ENCODE data around the gene PARVB.

The PARVB gene

GRCh38 chr22:44162960-44163359 lies 138.9 kb downstream of the PARVB start:
- Histone ChIP-seq H3K36me3 (ENCODE audit: insufficient read depth, low read length) (peaks cover 13% of the 10 kb centered on the region; the same call in 1 of the 2 replicates), H3K9me2 (ENCODE audit: low read depth, low read length) (no peaks in the 10 kb centered on the region), H3K27me3 (ENCODE audit: insufficient read depth, low read length) (no peaks in the 10 kb centered on the region), H2AFZ (ENCODE audit: low read length) (no peak overlapping the region), H3K9me3 (ENCODE audit: low read length) (no peaks in the 10 kb centered on the region), H3K4me1 (ENCODE audit: insufficient read depth, low read length, severe bottlenecking) (no peaks in the 10 kb centered on the region), H3K27ac (ENCODE audit: low read depth, low read length, poor library complexity, severe bottlenecking) (no peak overlapping the region), H3K4me3 (ENCODE audit: low read depth, low read length, poor library complexity, severe bottlenecking) (no peak overlapping the region), H4K20me1 (ENCODE audit: insufficient read depth, low read length) (no peaks in the 10 kb centered on the region), H3K9ac (ENCODE audit: low read length) (no peak overlapping the region), H3K4me2 (ENCODE audit: low read length) (no peak overlapping the region), H3K79me2 (ENCODE audit: insufficient read depth, low read length) (no peaks in the 10 kb centered on the region), H3F3A (ENCODE audit: insufficient read depth, low read length) (no peaks in the 10 kb centered on the region)
- no peak for TF ChIP-seq EZH2 (IDR thresholded peaks at IDR 0.05; ENCODE audit: borderline replicate concordance, low read length)
- TF ChIP-seq CTCF (IDR thresholded peaks at IDR 0.05; ENCODE audit: low read length): no peak

GRCh38 chr22:44163536-44163935 lies 139.4 kb downstream of the PARVB start:
- no peaks in the 10 kb centered on the region for H4K20me1 ChIP-seq (ENCODE audit: insufficient read depth, low read length)
- no peaks in the 10 kb centered on the region for H3K79me2 ChIP-seq (ENCODE audit: insufficient read depth, low read length)
- no peaks in the 10 kb centered on the region for H3F3A ChIP-seq (ENCODE audit: insufficient read depth, low read length)
- H3K4me3 ChIP-seq (ENCODE audit: low read depth, low read length, poor library complexity, severe bottlenecking): no peak overlapping the region
- no peak overlapping the region for H2AFZ ChIP-seq (ENCODE audit: low read length)
- TF ChIP-seq CTCF (IDR thresholded peaks at IDR 0.05; ENCODE audit: low read length): no peak
- no peak for TF ChIP-seq EZH2 (IDR thresholded peaks at IDR 0.05; ENCODE audit: borderline replicate concordance, low read length)
- no peaks in the 10 kb centered on the region for H3K9me2 ChIP-seq (ENCODE audit: low read depth, low read length)
- H3K27ac ChIP-seq (ENCODE audit: low read depth, low read length, poor library complexity, severe bottlenecking): no peak overlapping the region
- no peaks in the 10 kb centered on the region for H3K27me3 ChIP-seq (ENCODE audit: insufficient read depth, low read length)
- H3K36me3 ChIP-seq (ENCODE audit: insufficient read depth, low read length): peaks cover 9% of the 10 kb centered on the region; the same call in 1 of the 2 replicates
- no peak overlapping the region for H3K9ac ChIP-seq (ENCODE audit: low read length)
- H3K9me3 ChIP-seq (ENCODE audit: low read length): no peaks in the 10 kb centered on the region
- H3K4me2 ChIP-seq (ENCODE audit: low read length): no peak overlapping the region
- no peaks in the 10 kb centered on the region for H3K4me1 ChIP-seq (ENCODE audit: insufficient read depth, low read length, severe bottlenecking)

- Histone ChIP-seq H3K4me3 (ENCODE audit: low read depth, low read length, poor library complexity, severe bottlenecking) (no peak overlapping the region), H3K4me1 (ENCODE audit: insufficient read depth, low read length, severe bottlenecking) (no peaks in the 10 kb centered on the region), H3K79me2 (ENCODE audit: insufficient read depth, low read length) (no peaks in the 10 kb centered on the region), H3K27me3 (ENCODE audit: insufficient read depth, low read length) (no peaks in the 10 kb centered on the region), H3K27ac (ENCODE audit: low read depth, low read length, poor library complexity, severe bottlenecking) (no peak overlapping the region), H3K9me2 (ENCODE audit: low read depth, low read length) (no peaks in the 10 kb centered on the region), H3K9ac (ENCODE audit: low read length) (no peak overlapping the region), H3F3A (ENCODE audit: insufficient read depth, low read length) (no peaks in the 10 kb centered on the region), H3K4me2 (ENCODE audit: low read length) (no peak overlapping the region), H4K20me1 (ENCODE audit: insufficient read depth, low read length) (no peaks in the 10 kb centered on the region), H3K9me3 (ENCODE audit: low read length) (no peaks in the 10 kb centered on the region), H3K36me3 (ENCODE audit: insufficient read depth, low read length) (peaks cover 4% of the 10 kb centered on the region; the same call in 1 of the 2 replicates), H2AFZ (ENCODE audit: low read length) (no peak overlapping the region)
- TF ChIP-seq EZH2 (IDR thresholded peaks at IDR 0.05; ENCODE audit: borderline replicate concordance, low read length) (no peak), CTCF (IDR thresholded peaks at IDR 0.05; ENCODE audit: low read length) (no peak)
Observed at GRCh38 chr22:44164031-44164430, 139.9 kb downstream of the PARVB start.

Measured in OCI-LY1 (cell line).